IPS-11a (cell line): ENCODE results near the gene SNX33.

Experiments
- H3K4me3 ChIP-seq: one replicate; pipeline ENCODE4 v1.5.1; 2013; ENCODE audit warnings: low read depth, low read length, control low read depth

Gene SNX33

DNA sequence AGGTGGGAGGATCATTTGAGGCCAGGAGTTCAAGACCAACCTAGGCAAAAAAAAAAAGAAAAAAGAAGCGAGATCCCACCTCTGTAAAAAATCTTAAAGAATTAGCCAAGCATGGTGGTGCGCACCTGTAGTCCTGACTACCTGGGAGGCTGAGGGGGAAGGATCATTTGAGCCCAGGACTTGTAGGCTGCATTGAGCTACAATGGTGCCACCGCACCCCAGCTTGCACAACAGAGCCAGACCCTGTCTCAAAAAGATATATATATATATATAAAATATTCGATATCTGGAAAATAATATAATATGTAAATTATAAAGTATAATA lies 6.6 kb upstream of the SNX33 start:
- H3K4me3 ChIP-seq, result no peak overlapping the region

DNA sequence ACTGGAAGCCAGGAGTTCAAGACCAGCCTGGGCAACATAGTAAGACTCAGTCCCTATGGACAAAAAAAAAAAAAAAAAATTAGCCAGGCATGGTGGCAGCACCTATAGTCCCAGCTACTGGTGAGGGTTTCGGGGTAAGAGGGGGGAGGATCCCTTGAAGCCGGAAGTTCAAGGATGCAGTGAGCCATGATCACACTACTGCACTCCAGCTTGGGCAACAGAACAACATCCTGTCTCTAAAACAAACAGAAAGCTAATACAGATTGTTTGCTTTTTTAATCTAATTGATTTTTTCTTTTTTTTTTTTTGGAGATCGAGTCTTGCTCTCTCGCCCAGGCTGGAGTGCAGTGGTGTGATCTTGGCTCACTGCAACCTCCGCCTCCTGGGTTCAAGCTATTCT lies 6.1 kb upstream of the SNX33 start:
- H3K4me3 ChIP-seq, result no peak overlapping the region

DNA sequence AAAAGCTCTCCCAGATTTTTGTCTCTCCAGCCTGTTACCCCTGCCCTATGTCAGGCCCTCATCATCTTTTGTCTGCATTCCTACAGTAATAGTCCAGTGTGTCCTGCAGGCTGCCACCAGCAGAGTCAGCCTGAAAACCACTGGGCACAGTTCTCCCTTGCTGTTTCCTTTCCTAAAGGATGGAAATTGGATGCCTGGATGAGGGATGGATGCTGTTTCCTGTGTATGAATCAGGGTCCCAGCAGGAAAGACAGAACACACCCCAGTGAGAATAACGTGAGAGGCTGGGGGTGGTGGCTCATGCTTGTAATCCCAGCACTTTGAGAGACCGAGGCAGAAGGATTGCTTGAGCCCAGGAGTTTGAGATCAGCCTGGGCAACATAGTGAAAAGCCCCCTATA lies 3.3 kb upstream of the SNX33 start:
- no peak overlapping the region for H3K4me3 ChIP-seq

DNA sequence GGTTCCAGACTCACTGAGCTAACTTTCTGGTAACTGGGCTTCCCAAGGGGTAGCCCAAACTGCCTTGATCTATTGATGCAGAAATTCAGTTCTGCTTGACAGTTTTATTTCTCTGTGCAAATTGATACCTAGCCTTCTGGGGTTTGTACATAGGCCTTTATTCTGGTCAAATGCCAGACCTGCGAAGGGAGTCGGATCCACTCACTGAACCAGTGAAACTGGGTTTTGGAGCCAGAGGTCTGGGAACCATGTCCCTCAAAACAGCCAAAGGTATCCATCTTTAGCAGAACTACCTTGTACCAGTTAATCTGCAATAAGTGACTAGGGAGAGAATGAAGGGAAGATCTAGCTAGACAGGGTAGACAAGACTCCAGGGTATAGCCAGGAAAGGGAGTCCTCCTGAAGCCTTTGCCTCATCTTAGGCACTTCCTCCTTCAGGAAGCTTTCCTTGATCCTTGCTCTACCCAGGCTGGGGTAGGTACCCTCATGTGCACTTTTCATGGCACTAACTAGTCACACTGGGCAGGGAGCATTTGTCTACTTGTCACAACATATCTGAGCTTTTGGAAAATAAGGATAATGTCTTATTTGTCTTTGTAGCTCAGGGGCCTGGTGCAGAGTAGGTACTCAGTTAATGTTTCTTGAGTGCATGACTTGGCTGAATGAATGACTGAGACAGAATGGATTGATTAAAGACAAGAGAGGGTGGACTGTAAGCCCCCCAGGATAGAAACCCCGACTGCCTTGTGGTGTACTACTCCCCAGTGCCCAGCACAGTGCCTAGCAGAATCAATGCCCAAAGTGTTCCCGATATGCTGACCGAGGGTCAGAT lies 1.4 kb upstream of the SNX33 start:
- H3K4me3 ChIP-seq, result peak overlapping the region; percentile 79

DNA sequence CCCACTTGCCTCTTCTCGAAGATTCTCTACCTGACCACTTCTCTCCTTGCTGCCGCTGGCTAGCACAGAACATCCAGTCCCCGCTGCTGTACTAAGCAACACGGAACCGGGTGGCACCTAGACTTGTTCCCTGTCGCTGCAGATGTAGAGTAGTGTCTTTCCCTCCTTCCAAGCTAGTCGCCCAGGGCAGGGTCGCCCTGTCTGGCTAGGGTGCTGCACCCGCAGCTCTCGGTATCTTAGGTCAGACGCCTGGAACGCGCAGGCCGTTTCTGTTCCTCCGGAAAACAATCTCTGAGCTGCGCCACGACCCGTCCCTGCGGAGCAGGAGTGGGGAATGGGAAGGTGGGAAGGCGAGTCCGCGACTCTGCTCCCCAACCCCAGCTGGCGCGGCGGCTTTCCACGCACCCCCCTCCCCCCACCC lies 758 bp upstream of the SNX33 start:
- peak overlapping the region; percentile 79 for H3K4me3 ChIP-seq

DNA sequence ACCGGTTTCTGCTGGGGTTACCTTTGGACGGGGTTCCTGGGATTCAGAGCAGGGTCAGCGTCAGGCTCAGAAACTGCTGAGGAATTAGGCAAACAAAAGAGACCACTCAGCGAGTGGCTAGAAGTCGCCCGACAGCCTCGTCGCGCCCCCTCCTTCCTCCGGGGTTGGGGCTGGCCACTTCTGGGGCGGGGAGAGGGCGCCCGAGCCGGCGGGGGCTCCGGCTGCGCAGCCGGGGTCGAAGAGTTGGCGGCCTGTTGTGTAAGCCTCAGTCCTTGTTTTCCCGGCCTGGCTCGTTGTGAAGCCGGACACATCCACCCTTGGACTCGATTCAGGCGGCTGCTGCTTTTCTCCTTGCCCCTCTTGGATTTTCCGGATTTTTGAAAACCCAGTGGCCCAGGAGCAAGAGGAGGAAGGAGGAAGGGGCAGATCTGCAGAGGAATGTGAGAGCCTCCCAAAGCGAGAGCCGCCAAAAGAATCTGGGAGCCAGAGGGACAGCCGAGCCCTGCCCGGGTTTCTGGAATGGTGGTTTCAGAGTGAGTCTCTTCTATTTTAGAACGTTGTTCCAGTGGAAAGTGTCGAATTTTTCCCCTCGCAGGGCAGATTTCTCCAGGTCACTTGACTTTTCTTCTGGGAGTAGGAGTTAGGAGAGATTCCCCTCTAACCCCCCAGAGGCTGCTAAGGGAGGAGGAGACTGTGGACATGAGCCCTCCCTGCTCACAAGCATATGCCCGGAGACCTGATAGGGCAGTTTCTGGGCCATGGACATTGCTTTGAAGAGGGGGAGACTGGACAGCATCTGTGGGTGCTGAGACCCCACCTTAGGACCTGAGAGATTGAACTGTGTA lies 666 bp downstream of the SNX33 start:
- H3K4me3 ChIP-seq, result peak overlapping the region; percentile 79

DNA sequence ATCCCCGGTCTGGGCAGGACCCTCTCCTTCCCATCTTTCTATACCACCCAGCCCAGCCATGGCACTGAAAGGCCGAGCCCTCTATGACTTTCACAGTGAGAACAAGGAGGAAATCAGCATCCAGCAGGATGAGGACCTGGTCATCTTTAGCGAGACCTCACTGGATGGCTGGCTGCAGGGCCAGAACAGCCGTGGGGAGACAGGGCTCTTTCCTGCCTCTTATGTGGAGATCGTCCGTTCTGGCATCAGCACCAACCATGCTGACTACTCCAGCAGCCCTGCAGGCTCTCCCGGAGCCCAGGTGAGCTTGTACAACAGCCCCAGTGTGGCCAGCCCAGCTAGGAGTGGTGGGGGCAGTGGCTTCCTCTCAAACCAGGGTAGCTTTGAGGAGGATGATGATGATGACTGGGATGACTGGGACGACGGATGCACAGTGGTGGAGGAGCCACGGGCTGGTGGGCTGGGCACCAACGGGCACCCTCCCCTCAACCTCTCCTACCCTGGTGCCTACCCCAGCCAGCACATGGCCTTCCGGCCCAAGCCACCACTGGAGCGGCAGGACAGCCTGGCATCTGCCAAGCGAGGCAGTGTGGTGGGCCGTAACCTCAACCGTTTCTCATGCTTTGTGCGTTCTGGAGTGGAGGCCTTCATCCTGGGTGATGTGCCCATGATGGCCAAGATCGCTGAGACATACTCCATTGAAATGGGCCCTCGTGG lies 1.5 kb downstream of the SNX33 start:
- H3K4me3 ChIP-seq, result peak overlapping the region; percentile 79

DNA sequence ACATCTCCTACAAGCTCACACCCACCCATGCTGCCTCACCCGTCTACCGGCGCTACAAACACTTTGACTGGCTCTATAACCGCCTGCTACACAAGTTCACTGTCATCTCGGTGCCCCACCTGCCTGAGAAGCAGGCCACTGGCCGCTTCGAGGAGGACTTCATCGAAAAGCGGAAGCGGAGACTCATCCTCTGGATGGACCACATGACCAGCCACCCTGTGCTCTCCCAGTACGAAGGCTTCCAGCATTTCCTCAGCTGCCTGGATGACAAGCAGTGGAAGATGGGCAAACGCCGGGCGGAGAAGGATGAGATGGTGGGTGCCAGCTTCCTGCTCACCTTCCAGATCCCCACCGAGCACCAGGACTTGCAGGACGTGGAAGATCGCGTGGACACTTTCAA lies 2.1 kb downstream of the SNX33 start:
- no peak overlapping the region for H3K4me3 ChIP-seq

DNA sequence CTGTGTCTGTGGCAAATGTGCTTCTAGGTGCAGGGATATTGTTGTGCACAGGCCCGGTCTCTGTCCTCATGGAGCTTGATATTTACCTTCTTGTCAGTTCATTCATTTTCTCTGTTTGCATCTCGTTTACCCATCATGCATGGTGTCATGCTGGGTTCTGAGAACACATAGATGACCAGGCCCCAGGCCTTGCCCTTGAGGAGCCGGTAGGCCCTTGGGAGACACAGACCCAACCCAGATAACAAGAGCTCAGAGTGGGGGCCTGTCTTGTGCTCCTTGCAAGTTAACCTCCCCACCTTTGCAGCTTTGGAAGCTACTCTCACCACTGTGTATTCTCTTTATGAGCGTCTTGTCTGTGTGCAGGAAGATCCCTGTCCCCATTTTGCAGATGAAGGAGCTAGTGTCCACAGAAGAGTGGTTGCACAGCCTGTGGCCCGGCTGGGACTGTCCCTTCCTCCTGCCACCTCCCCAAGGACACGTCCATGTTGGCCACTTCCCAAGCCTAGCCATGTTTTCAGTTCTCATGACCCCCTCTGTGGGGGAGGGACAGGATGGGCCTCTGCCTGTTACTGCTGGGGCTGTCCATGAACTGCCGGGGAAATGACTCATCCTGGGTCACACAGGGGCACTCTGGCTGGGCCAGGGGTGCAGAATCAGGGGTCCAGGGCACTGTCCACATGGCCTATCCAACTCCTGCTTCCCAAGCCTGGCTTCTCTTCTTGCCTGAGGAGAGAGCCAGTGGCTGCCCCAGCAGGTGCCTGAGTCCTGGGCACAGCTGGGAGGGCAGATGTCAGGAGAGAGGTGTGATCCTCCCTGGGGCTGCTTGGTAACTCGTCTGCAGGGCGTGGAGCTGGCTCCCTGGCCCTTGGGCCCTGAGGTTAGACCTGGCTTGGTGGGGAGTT lies 3.4 kb downstream of the SNX33 start:
- no peak overlapping the region for H3K4me3 ChIP-seq

DNA sequence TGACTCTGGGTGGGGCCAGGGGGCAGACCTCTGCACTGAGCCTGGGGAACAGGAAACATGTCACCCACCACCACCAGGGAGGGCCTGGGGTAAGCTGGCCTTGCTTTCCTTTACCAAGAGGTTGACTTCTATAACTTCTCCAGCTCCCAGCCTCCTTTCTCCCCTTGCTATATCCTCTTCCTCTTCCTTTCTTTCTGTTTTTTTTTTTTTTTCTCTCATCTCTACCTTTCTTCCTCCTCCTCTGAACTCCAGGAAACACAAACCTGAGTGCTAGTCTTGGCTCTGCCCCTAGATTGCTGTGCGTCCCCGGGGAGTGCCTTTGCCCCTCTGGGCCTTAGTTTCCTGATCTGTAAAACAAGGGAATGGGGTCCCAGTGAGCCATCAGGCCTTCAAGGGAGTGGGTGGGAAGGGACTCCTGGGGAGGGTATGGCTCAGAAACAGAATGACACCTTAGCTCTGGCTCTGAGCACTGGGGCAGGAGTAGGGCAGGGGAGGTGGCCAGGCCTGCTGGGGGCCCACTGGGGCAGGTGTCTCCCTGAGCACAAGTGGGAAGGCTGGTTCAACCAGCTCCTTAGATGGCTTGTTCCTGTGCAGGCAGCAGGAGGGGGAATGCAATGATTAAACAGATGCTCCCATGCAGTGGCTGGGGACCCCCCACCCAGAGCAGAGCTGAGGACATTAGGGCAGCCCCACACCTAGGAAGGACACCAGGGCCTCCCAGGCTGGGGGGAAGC lies 4.3 kb downstream of the SNX33 start:
- H3K4me3 ChIP-seq, result no peak overlapping the region

DNA sequence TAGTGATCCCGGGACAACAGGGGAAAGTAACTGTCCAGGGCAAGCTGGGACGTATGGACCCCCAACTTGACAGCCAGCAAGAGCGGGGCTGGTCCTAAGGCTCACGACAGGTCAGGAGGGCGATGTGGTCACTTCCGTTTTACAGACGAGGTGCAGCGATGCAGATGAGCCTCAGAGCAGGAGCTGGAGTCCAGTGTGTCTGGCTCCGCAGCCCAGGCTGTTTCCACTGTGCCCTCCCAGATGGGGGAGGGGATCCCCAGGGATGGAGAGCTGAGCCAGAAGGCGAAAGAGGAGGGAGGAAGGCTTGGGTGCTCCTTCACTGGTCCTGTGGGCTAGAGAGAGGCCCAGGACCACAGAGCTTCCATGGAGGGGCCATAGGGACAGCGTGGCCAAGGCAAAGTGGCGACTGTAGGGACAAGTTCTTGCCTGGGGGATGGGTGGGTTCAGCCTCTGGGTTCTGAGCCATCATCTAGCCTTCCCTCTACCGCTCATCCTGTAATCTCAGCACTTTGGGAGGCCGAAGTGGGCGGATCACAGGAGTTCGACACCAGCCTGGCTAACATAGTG lies 5.7 kb downstream of the SNX33 start:
- H3K4me3 ChIP-seq, result no peak overlapping the region

DNA sequence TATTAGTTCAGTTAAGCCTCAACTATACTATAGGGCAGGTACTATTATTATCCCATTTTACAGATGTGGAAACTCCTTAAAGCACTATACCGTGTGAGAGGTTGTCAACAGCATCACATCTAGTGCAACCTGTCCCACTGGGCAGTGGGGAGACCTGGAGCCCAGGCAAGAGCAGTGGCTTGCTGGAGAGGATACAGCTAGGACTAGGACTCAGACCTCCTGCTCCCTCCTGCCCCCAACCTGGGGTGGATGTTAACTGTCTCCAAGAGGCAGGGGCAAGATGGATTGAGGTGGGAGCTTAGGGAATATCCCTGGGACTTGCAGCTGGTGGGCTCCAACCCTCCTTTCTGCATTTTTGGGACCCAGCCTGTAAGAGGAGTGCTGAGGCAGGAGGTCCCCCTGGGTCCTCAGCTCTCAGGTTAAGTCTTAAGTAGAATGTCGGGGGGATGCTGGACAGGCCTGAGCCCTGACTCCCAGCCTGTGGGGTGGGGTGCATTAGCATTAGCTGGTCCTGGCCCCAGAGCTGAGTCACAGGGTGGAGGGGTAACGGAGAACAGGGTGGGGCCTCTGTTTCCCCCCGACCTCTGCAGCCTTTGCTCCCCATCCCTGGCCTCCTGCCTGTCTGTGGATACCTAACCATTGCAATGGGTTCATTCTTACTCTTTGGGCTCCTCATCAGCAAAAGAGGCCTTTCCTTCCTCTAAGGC lies 6.6 kb downstream of the SNX33 start:
- H3K4me3 ChIP-seq, result no peak overlapping the region

DNA sequence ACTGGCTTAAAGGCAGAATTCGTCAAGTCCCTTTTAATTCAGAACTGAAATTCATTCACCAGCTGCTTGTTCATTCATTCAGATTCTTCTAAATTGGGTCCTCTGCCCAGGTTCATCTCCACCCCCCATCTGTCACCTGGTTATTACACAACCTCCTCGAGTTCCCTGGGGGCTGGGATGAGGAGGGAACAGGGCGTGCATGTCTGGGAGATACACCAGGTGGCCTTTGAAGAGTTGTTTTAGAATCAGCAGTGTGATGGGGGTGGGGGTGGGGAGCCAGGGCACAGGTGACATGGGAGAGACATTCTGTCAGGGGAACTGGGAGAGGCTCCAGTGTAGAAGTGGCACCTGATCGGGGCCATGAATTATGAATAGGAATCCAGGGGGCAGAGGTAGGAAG lies 8.2 kb downstream of the SNX33 start:
- no peak overlapping the region for H3K4me3 ChIP-seq

DNA sequence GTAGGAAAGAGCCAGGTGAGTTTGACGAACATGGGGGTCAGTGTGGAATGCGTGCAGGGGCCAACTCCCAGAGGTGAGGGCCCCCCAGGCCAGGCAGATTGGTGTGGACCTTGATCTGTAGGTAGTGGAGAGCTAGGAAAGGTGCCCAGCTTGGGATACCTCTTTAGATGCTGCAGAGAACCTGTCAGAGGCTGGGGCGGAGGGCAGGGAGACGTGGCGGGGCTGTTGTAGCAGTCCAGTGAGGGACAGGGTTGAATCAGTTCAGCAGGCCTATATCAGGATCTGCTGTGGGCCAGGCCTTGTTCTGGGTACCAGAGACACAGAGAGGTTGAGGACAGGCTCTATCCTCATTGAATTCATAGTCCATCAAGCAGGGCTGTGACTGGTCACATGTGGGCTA lies 8.6 kb downstream of the SNX33 start:
- H3K4me3 ChIP-seq, result no peak overlapping the region

DNA sequence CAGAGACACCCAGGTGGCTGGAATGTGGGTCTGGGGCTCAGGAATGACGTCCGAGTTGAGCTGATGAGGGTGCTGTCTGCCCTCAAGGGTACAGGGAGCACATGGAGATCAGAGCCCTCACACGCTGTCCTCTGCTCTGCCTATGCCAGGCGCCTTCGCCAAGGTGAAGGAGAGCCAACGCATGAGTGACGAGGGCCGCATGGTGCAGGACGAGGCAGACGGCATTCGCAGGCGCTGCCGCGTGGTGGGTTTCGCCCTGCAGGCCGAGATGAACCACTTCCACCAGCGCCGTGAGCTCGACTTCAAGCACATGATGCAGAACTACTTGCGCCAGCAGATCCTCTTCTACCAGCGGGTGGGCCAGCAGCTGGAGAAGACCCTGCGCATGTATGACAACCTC lies 9.1 kb downstream of the SNX33 start:
- H3K4me3 ChIP-seq, result no peak overlapping the region

DNA sequence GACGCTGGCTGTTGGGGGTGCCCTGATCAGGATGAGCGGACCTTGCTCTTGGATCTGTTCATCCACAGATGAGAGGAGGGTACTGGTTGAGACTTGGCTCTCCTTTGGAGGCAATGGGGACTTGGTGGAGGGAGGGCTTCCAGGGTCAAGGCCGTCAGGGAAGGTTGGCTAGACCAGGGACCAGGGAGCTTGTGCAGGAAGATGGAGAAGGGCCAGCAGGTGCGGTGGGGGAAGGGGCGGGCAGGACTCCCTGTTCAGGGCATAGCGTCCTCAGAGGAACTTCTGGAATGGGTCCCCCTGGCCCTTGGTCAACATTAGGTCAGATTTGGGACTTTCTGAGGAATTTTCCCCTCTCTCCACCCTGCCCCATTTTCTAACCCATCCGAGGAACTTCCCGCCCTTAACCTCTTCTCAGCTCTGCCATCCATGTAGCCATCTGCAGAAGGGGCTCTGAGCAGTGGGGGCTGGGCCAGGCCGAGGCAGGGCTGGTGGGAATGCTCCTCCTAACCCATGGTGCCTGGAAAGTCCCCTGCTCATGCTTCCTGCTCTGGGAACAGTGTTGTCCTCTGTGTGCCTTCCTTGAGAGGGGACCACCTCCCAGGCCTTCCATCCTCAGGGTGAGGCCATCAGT lies 11.5 kb downstream of the SNX33 start:
- H3K4me3 ChIP-seq, result no peak overlapping the region

DNA sequence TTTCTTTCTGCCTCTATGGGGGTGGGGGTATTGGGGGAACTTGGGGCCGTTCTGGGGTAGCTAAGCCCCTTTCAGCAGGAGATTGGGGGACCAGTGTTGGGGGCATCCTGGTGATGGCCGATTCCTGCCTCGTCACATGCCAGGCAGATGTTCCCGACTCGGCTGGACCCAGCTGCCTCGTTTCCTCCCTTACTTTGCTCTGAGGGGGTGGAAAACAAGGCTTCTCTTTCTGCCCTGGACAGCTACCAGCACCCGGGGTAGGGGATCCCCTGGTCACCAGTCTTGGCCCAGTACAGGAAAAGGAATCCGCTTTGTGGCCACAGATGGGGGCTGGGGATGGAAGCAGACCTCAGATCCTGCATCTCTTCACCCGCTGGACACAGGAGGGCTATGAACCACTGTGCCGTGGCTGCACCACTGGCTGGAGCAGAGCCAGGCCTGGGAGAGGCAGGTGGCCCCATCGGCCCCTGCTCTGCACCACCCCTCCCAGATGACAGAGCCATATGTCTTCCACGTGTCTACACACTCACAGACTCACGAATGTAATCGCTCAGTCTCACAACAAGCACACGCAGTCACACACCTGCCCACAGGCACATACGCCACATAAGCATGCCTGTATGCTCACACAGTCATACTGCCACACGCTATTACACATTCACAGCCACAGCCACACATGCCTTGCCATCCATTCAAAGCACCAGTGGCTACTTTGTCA lies 12.4 kb downstream of the SNX33 start:
- no peak overlapping the region for H3K4me3 ChIP-seq
